GOT3 (cell line): Measurements from ENCODE around the gene GTPBP3.
A peak's percentile ranks its signal among the peaks of the same experiment; 100 is the strongest.
"Not testable (repeated sequence)": the region's sequence is repeated elsewhere in the genome, so short reads cannot be mapped to it uniquely, and the experiment has no call there.

Experiments
- DNase-seq: peaks from one replicate; lab custom pipeline; 2025; ENCODE audit warnings: mixed read lengths; lab: John Stamatoyannopoulos, UW

GTPBP3 gene

GRCh38 chr19:17341845-17342244, 4.5 kb downstream of the GTPBP3 start:
- no peak for DNase-seq

DNA sequence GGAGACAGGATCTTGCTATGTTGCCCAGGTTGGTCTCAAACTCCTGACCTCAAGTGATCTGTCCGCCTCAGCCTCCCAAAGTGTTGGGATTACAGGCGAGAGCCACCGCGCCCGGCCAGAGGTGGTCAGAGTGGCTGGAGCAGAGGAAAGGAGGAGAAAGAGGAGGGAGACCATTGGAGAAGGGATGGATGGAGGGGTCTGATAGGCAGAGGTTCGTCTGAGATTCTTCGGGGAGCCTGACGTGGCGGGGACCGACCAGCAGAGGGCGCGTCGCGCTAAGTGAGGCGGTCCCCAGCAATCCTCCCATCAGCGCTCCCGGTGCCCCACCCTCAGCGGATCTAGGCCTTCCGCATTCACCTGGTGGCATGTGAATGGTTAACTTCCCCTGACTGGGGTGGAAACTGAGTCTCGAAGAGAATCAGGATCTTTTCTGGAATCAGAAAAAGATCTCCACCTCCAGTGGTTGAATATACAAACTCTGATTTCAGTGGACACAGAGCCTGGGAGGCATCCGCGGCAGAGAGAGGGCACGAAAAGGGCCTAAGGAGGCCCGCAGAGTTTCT, 8.8 kb downstream of the GTPBP3 start:
- DNase-seq = peak; percentile 14

DNA sequence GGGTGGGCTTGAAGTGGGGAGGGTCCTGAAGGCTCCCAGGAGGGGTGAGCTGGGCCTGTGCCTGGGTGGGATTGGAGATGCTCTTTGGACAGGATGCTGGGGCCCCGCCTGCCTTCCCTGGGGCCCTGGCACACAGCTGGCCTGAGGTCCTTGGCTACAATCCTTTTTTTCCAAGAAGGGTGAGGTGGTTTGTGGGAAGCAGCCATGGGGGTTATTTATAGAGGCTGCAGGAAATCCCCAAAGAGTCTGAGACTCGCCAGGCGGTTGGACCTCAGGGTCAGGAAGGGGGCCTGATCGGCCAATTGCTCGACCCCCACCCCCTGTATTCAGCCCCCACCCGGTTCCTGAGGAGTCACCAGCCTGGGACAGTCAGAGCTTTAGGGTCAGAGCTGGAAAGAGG, 10.0 kb downstream of the GTPBP3 start:
- no peak for DNase-seq

DNA sequence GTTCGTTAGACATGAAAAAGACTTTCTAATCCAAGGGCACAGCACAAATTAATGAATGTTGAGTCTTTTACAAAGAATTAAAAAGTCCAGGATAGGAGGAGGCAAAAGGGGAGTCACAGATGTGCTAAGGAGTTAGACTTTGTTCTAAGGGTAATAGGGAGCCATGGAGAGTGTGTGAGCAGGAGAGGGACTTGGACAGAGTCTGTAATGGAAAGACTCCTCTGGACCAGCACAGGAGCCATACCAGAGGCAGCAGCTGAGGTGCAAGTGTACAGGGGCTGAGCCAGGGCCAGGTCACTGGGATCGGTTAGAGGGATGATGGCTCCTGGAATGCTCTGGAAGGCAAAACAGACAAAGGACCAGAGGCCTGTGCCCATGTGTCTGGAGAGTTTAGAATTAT, 10.5 kb downstream of the GTPBP3 start:
- DNase-seq = no peak

DNA sequence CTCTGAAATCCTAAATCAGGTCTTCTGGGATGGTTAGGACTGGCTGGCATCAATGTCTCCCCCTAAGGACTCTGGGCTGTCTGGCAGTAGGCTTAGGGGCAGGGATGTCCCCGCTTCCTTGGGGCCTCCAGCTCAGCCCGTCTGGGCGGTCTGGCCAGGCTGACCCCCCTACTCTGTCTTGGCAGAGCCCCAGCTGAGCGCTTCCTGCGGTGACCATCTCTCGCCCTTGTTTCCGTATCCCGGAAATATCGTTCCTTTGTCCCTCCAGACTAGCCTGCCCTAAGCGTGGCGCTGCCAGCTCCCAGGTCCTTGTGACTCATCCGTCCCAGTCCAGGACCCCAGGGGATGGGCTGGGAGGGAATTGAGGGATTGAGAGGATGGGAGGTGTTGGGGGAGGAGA, 11.3 kb downstream of the GTPBP3 start:
- peak; percentile 12 for DNase-seq

GRCh38 chr19:17351815-17352435, 14.6 kb downstream of the GTPBP3 start:
- DNase-seq = no peak

- no peak for DNase-seq
These were observed 15.4 kb downstream of the GTPBP3 start for GRCh38 chr19:17352608-17353280.

- no peak for DNase-seq
These were observed 16.0 kb downstream of the GTPBP3 start for GRCh38 chr19:17353386-17353785.

GRCh38 chr19:17357078-17357666, 19.8 kb downstream of the GTPBP3 start:
- no peak for DNase-seq

DNA sequence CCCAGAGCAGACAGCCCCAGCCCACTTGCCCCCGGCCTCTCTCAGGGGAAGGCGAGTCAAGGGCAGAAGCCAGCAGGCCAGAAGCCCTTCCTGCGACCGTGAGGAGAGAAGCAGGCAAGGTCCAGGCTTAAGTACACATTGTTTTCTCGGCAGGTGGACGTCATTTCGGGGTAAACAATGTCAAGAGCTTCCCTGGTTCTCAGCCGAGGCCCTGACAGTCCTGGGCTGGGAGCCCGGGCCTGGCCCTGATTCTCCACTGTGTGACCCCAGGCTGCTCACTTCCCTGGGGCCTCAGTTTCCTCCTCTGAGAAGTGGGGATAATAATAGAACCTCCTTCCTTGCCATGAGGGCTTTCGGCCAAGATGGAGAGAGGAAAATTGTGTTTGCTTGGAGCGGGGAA, 20.4 kb downstream of the GTPBP3 start:
- no peak for DNase-seq

GRCh38 chr19:17358395-17358794, 21.0 kb downstream of the GTPBP3 start:
- DNase-seq = no peak

GRCh38 chr19:17359905-17360800, 22.8 kb downstream of the GTPBP3 start:
- DNase-seq = no peak

DNA sequence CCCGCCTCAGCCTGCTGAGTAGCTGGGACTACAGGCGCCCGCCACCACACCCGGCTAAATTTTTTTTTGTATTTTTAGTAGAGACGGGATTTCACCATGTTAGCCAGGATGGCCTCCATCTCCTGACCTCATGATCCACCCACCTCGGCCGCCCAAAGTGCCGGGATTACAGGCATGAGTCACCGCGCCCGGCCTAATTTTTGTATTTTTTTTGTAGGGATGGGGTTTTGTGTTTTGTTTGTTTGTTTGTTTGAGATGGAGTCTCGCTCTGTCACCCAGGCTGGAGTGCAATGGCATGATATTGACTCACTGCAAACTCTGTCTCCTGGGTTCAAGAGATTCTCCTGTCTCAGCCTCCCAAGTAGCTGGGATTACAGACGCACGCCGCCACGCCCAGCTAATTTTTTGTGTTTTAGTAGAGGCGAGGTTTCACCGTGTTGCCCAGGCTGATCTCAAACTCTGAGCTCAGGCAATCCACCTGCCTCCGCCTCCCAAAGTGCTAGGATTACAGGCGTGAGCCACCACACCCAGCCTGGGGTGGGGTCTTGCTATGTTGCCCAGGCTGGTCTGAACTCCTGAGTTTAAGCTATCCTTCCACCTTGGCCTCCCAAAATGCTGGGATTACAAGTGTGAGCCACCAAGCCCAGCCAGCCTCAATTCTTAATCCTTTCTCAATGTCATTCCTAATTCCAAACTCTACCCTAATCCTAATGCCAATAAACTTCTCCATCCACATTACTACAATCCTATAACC, 26.7 kb downstream of the GTPBP3 start:
- not testable (repeated sequence) for DNase-seq

DNA sequence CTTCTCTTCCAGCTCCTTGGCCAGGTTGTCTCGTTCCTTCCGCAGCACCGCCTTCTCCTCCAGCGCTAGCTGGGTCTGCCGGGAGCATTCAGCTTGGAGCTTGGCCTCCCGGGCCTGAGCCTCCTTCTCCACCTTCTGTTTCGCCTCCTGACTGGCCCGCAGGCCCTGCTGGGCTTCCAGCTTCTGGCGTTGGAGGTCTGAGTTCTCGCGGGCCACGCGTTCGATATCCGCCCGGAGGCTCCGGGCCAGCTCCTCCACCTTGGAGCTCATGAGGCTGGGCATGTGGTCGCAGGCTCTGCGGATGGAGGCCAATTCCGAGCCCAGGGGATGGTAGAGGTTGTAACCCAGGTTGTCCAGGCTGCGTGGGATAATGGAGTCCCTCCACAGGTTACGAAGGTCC, 28.0 kb downstream of the GTPBP3 start:
- DNase-seq = no peak

DNA sequence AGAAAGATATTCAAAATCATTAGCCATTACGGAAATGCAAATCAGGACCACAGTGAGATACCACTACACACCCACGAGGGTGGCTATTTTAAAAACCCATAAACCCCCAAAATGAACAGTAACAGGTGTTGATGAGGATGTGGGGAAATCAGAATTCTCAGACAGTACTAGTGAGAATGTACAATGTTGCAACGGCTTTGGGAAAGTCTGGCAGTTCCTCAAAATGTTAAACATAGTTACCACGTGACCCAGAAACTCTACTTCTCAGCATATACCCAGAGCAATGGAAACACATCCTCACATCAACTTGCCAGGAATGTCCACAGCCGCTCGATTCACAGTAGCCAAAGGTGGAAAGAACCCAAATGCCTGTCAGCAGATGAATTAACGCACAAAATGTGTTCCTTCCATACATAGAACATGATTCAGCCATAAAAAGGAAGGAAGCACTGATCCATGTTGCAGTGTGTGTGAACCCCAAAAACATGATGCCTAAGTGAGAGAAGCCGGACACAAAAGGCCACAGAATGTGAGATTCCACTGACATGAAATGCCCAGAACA, 32.8 kb downstream of the GTPBP3 start:
- no peak for DNase-seq

DNA sequence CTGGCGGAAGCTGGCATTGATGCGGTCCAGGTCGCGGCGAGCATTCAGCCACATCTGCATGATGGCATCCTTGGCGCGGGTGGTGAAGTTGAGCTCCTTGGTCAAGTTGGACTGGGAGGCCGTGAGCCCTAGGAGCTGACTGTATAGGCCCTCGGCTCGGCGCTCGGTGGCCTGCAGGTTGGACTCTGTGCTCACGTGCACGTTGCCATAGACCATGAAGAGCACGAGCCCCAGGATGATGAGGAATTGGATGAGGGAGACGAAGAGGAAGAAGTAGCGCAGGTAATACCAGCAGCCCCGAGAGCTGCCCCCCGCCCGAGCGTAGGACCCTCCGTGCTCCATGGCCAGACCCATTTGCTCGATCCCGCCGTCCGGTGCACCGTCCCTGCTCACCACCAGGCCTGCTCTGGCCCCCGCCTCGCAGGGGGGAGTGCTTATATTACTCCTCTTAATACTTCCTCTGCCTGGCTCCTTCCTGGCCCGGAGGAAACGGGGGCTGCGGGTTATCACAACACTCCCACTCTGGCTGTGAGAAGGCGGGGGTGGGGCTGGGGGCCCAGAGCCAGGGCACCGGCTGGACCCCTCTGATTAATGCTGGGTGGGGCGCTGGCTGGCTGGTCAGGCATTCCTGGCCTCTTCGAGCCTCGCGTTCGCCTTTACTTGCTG, 39.7 kb downstream of the GTPBP3 start, which contains the start of gene PLVAP:
TSS of gene PLVAP (minus strand) at position 408 of the 666 bp plus-strand sequence. CDS start at position 354, 54 bp downstream.
- DNase-seq = no peak

DNA sequence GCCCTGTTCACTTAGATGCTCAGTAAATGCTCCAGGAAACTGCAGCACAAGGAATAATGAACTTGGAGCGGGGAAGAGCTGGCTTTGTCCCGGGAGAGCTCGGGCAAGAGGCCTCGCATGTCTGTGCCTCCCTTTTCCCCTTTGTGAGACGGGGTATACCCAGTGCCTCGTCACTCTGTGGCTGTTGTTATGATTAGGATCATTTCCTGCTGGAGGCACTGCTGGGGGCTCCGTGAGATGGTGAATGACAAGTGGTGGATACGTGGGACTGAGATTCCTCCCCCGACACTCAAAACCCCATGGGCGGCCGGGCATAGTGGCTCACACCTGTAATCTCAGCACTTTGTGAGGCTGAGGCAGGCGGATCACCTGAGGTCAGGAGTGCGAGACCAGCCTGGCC, 40.9 kb downstream of the GTPBP3 start:
- no peak for DNase-seq

DNA sequence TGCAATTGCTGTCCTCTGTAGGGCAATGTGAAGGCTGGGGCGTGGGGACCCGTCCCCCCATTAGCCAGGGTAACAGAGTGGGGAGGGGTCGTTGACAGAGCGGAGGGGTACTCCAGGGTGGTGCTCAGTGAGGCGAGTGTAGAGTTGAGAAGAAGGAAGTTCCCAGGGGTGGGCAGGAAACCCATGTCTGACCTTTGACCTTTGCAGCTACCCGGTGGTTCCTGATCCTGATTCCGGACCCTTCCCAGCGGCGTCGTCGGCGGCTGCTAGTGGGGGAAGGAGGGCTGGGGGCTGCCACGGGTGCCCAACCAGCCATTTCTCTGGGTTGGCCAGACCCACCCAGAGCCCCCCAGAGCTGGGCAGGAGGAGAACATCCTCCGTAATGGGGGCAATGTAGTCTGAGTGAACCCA, 41.9 kb downstream of the GTPBP3 start:
- DNase-seq = no peak

DNA sequence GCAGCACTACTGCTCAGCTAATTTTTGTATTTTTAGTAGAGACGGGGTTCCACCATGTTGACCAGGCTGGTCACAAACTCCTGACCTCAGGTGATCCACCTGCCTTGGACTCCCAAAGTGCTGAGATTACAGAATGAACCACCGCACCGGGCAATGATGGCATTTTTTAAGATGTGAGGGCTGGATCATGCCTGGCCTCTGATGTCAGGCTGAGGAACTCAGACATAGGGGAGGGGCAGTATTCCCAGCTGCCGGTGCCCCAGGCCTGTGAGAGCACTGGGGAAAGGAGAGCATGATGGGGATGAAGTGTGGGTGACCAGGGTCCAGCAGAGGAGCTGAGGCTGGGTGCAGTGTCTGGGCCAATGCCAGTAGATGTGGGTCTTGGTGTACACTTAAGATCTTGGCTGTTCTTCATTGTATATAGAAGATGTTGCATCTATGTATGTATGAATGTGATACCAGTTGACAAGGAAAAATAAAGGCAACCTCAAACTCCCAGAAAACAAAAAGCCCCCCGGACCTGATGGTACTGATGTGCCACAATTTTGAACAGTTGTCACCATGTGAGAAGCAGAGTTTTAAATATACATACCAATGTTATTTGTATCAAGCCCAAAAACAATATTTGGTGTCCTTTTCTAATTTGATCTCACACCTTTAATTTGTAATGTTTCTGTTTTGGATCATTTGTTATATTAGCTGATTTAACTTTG, 43.2 kb downstream of the GTPBP3 start:
- no peak for DNase-seq
